Measurements from ENCODE around the gene CHST10. TPM values are rescaled to one million over a fixed set of nuclear protein-coding genes. Genes with fewer than 3 reads are reported as not detected.

The CHST10 gene
- 1 to 10 TPM; 1.7 to 5.6 (median 2.4) TPM for total RNA-seq

GRCh38 chr2:100416935-100417710 lies at the start of gene CHST10:
TSS of gene CHST10 (minus strand) at chr2:100417668. CDS start at chr2:100406675, 10,993 bp downstream.
- TF ChIP-seq CTCF (IDR thresholded peaks at IDR 0.05; ENCODE audit: low read depth) = no peak

GRCh38 chr2:100460904-100461530 lies 43.5 kb upstream of the CHST10 start:
- TF ChIP-seq CTCF (IDR thresholded peaks at IDR 0.05; ENCODE audit: low read depth) = no peak

GRCh38 chr2:100453853-100454252 lies 36.4 kb upstream of the CHST10 start:
- TF ChIP-seq CTCF (IDR thresholded peaks at IDR 0.05; ENCODE audit: low read depth) = no peak

- TF ChIP-seq CTCF (IDR thresholded peaks at IDR 0.05; ENCODE audit: low read depth) = no peak
These were observed 34.3 kb upstream of the CHST10 start for GRCh38 chr2:100451734-100452133.

DNA sequence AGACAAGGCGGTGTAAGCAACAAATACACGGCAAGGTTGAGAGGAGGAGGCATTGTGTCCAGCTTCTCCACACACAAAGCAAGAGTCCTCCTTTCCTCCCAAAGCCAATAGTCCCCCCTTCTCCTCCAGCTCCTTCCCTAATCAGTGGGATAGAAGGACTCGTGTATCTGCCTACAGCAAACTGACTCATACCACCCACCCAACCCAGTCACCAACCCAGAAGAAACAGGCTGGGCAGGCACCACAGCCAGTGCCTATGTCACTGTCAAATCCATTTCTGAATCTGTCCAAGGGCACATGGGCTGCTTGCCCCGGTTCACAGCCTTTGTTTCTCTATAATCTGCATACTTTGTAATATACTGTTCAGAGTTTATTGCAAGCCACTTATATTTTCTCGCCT lies 33.6 kb upstream of the CHST10 start:
- TF ChIP-seq CTCF (IDR thresholded peaks at IDR 0.05; ENCODE audit: low read depth) = no peak

DNA sequence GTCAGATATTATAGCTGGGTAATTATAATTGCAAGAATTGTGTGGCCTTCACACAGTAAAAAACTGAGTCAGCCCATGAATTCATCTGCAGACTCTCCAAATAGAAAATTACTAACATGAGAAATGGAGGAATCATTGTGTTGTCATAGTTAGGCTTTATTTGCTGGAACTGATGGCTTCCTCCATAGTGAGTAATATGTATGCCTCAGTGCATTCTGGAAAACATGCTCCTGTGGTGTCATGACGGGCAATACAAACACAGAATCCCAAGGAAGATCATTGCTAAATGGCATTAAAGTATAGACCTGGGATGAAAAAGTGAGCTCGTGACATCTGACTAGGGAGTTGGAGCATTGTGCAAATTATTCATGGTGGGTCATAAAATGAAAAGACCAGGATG lies 29.2 kb upstream of the CHST10 start:
- TF ChIP-seq CTCF (IDR thresholded peaks at IDR 0.05; ENCODE audit: low read depth) = no peak

GRCh38 chr2:100437751-100438150 lies 20.3 kb upstream of the CHST10 start:
- no peak for TF ChIP-seq CTCF (IDR thresholded peaks at IDR 0.05; ENCODE audit: low read depth)

All from subcutaneous adipose tissue (tissue), 4 donors.